Effector memory CD8-positive, alpha-beta T cell (primary cell): ENCODE data around the gene GPC6.

Source experiments
- ATAC-seq: fragments of 150-1000 bp; cut with Tn5 transposase; replicated peaks from 2 replicates; pipeline ENCODE4 v1.10.0; 2021; ENCODE audit warnings: mild to moderate bottlenecking, moderate library complexity
- DNase-seq, 3 experiments: peaks; one replicate each; pipeline ENCODE4 v3.0.0; 2021
- H3K27ac Mint-ChIP-seq, 2 donors: one replicate each; pipeline ENCODE4 v1.8.0; 2022; ENCODE audit warnings: mild to moderate bottlenecking in 2 of 2, mixed read lengths in 2 of 2, moderate library complexity in 2 of 2
- H3K27me3 Mint-ChIP-seq, 2 donors: one replicate each; pipeline ENCODE4 v1.8.0; 2022; ENCODE audit warnings: mixed read lengths in 2 of 2
- H3K36me3 Mint-ChIP-seq: one replicate; pipeline ENCODE4 v1.8.0; 2022; ENCODE audit warnings: mild to moderate bottlenecking, moderate library complexity, mixed read lengths; ENCODE audit not compliant: insufficient read depth
- H3K4me1 Mint-ChIP-seq, 2 donors: one replicate each; pipeline ENCODE4 v1.8.0; 2022; ENCODE audit warnings: low read depth in 2 of 2, mixed read lengths in 2 of 2
- H3K4me3 Mint-ChIP-seq, 2 donors: one replicate each; pipeline ENCODE4 v1.8.0; 2022; ENCODE audit warnings: mild to moderate bottlenecking in 2 of 2, mixed read lengths in 2 of 2, moderate library complexity in 2 of 2
- H3K9me3 Mint-ChIP-seq, 2 donors: one replicate each; pipeline ENCODE4 v1.8.0; 2022; ENCODE audit warnings: mixed read lengths in 2 of 2

Gene GPC6

DNA sequence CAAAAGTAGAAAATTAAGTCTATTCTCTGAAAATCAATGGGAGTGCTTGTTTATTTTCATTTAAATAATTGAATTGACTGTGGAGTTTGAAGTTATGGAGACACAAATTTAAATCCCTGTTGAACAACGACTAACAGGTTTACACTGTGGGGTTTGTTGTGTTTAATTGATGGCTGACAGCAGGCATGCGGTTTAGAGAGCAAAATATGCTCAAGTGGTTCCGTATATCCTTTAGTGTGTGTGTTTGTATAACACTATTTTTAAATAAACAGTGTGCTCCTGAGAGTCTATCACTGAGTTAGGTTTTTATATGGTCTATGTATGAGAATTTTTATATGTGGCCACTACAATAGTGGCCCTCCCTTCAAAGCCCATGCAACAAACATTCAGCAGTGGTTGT is 332.0 kb downstream of the GPC6 start:
- H3K27me3 Mint-ChIP-seq: no peaks in the 10 kb centered on the region
- no peak for ATAC-seq
- no peak overlapping the region for H3K27ac Mint-ChIP-seq
- H3K4me1 Mint-ChIP-seq: no peaks in the 10 kb centered on the region
- no peak for DNase-seq
- no peaks in the 10 kb centered on the region for H3K9me3 Mint-ChIP-seq
- no peaks in the 10 kb centered on the region for H3K36me3 Mint-ChIP-seq
- H3K4me3 Mint-ChIP-seq: no peak overlapping the region

DNA sequence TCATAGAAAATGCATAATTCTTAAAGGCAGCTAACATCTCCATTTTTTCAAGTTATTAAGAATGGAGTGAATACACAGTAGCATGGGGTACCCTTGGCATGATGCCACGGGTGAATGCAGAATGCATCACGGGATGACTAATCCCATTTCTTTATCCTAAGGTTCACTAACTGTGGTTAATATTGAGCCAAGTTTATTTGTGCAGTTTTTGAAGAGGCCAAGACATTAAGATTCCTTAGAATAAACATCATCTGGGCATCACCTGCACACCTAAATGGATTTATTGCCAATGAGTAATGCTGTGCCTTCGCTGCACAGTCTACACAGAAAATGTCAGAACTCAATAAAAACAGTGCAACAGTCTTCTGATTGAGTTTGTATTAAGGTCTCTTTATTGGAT is 333.1 kb downstream of the GPC6 start:
- Mint-ChIP-seq H3K27ac (no peak overlapping the region), H3K4me1 (no peaks in the 10 kb centered on the region), H3K36me3 (no peaks in the 10 kb centered on the region), H3K9me3 (no peaks in the 10 kb centered on the region), H3K4me3 (no peak overlapping the region), H3K27me3 (no peaks in the 10 kb centered on the region)
- ATAC-seq: no peak
- no peak for DNase-seq

DNA sequence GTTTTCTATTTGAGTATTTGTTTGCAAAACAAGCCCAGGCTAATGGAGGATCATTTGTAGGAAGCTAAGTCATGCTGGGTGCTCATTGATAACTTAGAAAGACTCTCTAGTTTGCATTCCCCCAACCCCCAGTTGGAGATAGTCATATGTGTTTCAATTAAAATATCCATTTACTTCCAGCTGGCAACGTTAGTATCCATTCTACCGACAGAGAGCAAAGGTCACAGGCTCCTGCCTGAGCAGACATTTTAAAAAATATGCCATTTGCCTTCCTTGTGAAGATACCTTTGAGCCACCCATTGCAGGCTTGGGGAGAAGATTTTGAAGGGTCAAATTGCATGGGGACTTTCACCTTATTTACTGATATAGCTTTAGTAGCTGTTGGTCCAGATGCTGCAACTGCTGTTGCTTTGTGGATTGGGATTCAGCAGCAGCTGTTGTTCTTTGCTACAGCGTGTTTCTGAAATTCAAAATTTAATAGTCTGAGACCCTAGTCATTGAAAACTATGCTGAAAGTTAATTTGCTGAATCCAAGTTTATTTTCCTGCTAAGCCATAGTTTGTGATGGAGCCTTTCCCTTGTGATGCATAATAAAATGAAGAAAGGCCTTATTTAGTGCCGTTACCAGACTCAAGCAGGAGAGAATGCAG is 335.1 kb downstream of the GPC6 start:
- Mint-ChIP-seq H3K4me1 (no peaks in the 10 kb centered on the region), H3K27ac (no peak overlapping the region), H3K27me3 (no peaks in the 10 kb centered on the region), H3K4me3 (no peak overlapping the region), H3K36me3 (no peaks in the 10 kb centered on the region), H3K9me3 (no peaks in the 10 kb centered on the region)
- ATAC-seq: no peak
- DNase-seq: no peak

DNA sequence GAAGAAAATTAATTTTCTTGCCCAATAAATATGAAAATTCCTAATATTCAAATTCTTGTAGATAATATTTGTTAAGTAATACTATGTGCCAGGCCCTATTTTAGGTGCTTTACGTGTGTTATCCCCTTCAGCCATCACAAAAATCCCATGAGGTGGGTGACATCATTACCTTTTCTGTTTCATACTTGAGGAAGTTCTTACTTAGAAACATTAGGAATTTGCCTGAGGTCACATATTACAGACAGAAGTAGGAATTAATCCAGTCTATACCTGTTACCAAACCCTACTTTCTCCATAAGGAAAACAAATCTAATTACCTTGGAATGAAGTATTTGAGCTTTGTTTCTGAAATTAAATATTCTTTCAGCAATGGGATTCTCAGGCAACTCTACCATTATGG is 336.1 kb downstream of the GPC6 start:
- no peaks in the 10 kb centered on the region for H3K4me1 Mint-ChIP-seq
- no peaks in the 10 kb centered on the region for H3K9me3 Mint-ChIP-seq
- H3K27ac Mint-ChIP-seq: no peak overlapping the region
- no peaks in the 10 kb centered on the region for H3K27me3 Mint-ChIP-seq
- no peaks in the 10 kb centered on the region for H3K36me3 Mint-ChIP-seq
- ATAC-seq (no peak), DNase-seq (no peak)
- no peak overlapping the region for H3K4me3 Mint-ChIP-seq

GRCh38 chr13:93577105-93577504 is 350.5 kb downstream of the GPC6 start:
- H3K4me3 Mint-ChIP-seq: no peak overlapping the region
- H3K9me3 Mint-ChIP-seq: no peaks in the 10 kb centered on the region
- no peak overlapping the region for H3K27ac Mint-ChIP-seq
- no peaks in the 10 kb centered on the region for H3K36me3 Mint-ChIP-seq
- DNase-seq (no peak), ATAC-seq (no peak)
- H3K4me1 Mint-ChIP-seq: no peaks in the 10 kb centered on the region
- no peaks in the 10 kb centered on the region for H3K27me3 Mint-ChIP-seq

- Mint-ChIP-seq H3K27me3 (no peaks in the 10 kb centered on the region), H3K9me3 (no peaks in the 10 kb centered on the region), H3K4me1 (no peaks in the 10 kb centered on the region), H3K36me3 (no peaks in the 10 kb centered on the region), H3K4me3 (no peak overlapping the region), H3K27ac (no peak overlapping the region)
- ATAC-seq (no peak), DNase-seq (no peak)
Measured at GRCh38 chr13:93589788-93590187, 363.2 kb downstream of the GPC6 start.

- no peaks in the 10 kb centered on the region for H3K36me3 Mint-ChIP-seq
- DNase-seq: no peak
- H3K4me3 Mint-ChIP-seq: no peak overlapping the region
- ATAC-seq: no peak
- no peaks in the 10 kb centered on the region for H3K4me1 Mint-ChIP-seq
- H3K9me3 Mint-ChIP-seq: no peaks in the 10 kb centered on the region
- H3K27ac Mint-ChIP-seq: no peak overlapping the region
- H3K27me3 Mint-ChIP-seq: no peaks in the 10 kb centered on the region
Measured at GRCh38 chr13:93603043-93603442, 376.4 kb downstream of the GPC6 start.

- Mint-ChIP-seq H3K27me3 (no peaks in the 10 kb centered on the region), H3K27ac (no peak overlapping the region), H3K4me1 (no peaks in the 10 kb centered on the region), H3K4me3 (no peak overlapping the region), H3K36me3 (no peaks in the 10 kb centered on the region), H3K9me3 (no peaks in the 10 kb centered on the region)
- ATAC-seq: no peak
- no peak for DNase-seq
Measured at GRCh38 chr13:93614776-93615175, 388.2 kb downstream of the GPC6 start.

- H3K4me3 Mint-ChIP-seq: no peak overlapping the region
- H3K36me3 Mint-ChIP-seq: no peaks in the 10 kb centered on the region
- DNase-seq: no peak
- H3K27ac Mint-ChIP-seq: no peak overlapping the region
- H3K27me3 Mint-ChIP-seq: no peaks in the 10 kb centered on the region
- no peaks in the 10 kb centered on the region for H3K9me3 Mint-ChIP-seq
- no peak for ATAC-seq
- H3K4me1 Mint-ChIP-seq: no peaks in the 10 kb centered on the region
Measured at GRCh38 chr13:93620181-93620765, 393.7 kb downstream of the GPC6 start.

DNA sequence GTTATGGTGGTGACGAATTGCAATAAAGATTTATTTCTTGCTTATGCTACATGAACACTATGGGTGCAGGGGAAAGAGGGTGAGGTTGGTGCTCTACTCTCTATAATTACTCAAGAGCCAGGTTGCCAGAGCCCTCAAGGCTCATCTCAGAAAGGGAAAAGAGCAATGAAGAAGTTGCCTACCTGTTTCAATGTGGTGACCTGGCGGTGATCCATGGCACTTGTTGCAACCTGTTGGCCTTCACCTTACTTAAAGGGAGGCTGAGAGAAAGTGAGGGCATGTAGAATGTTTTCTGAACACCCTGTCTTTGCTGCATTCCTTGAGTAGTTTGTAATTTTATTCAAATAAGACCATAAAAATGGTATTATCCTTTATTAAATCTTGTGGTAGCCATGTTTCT is 394.4 kb downstream of the GPC6 start:
- DNase-seq: no peak
- ATAC-seq: no peak
- no peaks in the 10 kb centered on the region for H3K36me3 Mint-ChIP-seq
- H3K4me1 Mint-ChIP-seq: no peaks in the 10 kb centered on the region
- no peak overlapping the region for H3K4me3 Mint-ChIP-seq
- H3K27ac Mint-ChIP-seq: no peak overlapping the region
- no peaks in the 10 kb centered on the region for H3K9me3 Mint-ChIP-seq
- no peaks in the 10 kb centered on the region for H3K27me3 Mint-ChIP-seq

- DNase-seq (no peak), ATAC-seq (no peak)
- no peaks in the 10 kb centered on the region for H3K4me1 Mint-ChIP-seq
- no peaks in the 10 kb centered on the region for H3K27me3 Mint-ChIP-seq
- no peaks in the 10 kb centered on the region for H3K9me3 Mint-ChIP-seq
- no peaks in the 10 kb centered on the region for H3K36me3 Mint-ChIP-seq
- no peak overlapping the region for H3K4me3 Mint-ChIP-seq
- no peak overlapping the region for H3K27ac Mint-ChIP-seq
Measured at GRCh38 chr13:93621966-93622365, 395.4 kb downstream of the GPC6 start.

- Mint-ChIP-seq H3K27me3 (no peaks in the 10 kb centered on the region), H3K4me3 (no peak overlapping the region), H3K9me3 (no peaks in the 10 kb centered on the region), H3K4me1 (no peaks in the 10 kb centered on the region), H3K27ac (no peak overlapping the region), H3K36me3 (no peaks in the 10 kb centered on the region)
- DNase-seq (no peak), ATAC-seq (no peak)
Measured at GRCh38 chr13:93624311-93624777, 397.7 kb downstream of the GPC6 start.

DNA sequence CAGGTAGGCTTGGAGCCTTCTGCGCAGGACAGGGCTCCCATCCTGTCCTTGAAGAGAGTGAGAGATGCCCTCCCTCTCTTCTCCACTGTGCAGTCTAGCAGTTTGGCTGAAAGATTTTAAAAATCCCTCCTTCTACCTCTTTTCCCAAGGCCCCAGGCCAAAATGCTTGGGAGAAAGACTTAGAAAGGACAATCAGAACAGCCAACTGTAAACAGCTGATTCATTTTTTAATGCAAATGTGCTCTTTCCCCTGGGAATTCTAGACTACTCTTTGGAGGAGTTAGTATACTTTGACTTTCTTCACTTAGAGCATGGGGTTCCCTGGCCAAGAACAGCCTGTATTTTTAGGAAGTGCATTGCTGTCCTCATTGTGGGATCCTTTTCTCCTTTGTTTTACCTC is 398.9 kb downstream of the GPC6 start:
- H3K9me3 Mint-ChIP-seq: no peaks in the 10 kb centered on the region
- H3K4me3 Mint-ChIP-seq: no peak overlapping the region
- DNase-seq: no peak
- no peak for ATAC-seq
- no peak overlapping the region for H3K27ac Mint-ChIP-seq
- H3K36me3 Mint-ChIP-seq: no peaks in the 10 kb centered on the region
- H3K27me3 Mint-ChIP-seq: no peaks in the 10 kb centered on the region
- no peaks in the 10 kb centered on the region for H3K4me1 Mint-ChIP-seq

DNA sequence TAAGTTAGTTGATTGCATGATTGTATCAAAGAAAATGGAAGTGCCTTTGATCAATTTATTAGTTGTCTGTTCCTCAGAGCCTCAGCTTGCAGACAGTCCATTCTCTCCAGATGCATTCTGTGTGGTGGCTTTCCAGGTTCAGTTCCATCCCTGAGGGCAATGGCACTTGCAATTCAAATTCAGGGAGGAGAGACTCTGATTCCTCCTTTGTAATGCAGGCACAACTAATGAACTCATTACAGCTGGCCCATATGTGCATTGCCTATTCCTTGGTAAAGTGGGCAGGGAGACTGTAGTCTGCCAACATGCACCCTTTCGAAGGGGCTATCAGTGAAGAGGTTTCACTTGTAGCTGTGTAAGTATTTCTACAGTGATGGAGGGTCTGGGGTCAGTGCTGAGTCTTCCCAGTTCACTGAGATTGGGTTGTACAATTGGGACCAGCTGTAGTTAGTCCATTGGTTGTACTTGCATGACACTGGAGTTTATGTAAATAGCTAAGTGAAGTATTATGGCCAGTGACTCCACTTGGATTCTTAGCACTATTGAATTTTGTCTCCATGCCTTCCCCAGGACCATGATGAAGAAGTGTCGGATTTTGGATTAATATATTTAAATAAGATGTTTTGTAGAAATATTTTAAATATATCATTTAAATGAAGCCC is 401.7 kb downstream of the GPC6 start:
- Mint-ChIP-seq H3K9me3 (no peaks in the 10 kb centered on the region), H3K36me3 (no peaks in the 10 kb centered on the region), H3K4me1 (no peaks in the 10 kb centered on the region), H3K27me3 (no peaks in the 10 kb centered on the region), H3K27ac (no peak overlapping the region), H3K4me3 (no peak overlapping the region)
- DNase-seq (no peak), ATAC-seq (no peak)
